DOHH2 (cell line): ENCODE results near the gene SPIRE1.

ENCODE experiments used
- EZH2phosphoT487 ChIP-seq: fragments of 200-600 bp; sonication (generic); IDR thresholded peaks from 2 replicates; pipeline ENCODE4 v1.6.1; 2017; ENCODE audit warnings: borderline replicate concordance, mild to moderate bottlenecking, antibody characterized with exemption, low read length, moderate library complexity, mixed read lengths
- TF ChIP-seq, protein P1 (sequence below): fragments of 200-600 bp; sonication (generic); IDR thresholded peaks from one replicate; pipeline ENCODE4 v1.5.1; 2014; ENCODE audit warnings: antibody characterized with exemption, mild to moderate bottlenecking, low read depth, low read length; ENCODE audit not compliant: poor library complexity, severe bottlenecking

DNA sequence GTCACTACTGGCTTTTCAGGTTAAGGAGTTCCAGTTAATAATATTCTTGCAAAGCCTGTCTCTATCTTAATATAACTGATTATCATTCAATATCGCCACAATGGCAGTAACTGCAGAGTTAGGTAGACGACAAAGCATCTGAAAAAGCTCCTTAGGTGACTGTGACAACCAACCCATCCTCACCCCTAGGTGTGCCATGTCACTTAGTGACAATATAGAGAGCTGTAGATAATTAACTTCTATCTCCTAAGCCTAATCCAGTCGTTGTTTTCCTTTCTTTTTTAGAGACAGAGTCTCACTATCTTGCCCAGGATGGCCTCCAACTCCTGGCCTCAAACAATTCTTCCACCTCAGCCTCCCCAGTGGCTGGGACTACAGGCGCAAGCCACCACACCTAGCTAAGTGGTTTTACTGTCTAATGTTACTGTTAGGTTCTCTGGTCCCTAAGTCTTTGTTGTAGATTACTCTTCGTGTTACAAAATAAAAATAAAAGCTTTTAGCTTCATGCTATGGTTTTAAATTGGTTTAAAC lies 65.2 kb downstream of the SPIRE1 start:
- no peak for TF ChIP-seq EZH2phosphoT487
- TF ChIP-seq, protein P1, sequence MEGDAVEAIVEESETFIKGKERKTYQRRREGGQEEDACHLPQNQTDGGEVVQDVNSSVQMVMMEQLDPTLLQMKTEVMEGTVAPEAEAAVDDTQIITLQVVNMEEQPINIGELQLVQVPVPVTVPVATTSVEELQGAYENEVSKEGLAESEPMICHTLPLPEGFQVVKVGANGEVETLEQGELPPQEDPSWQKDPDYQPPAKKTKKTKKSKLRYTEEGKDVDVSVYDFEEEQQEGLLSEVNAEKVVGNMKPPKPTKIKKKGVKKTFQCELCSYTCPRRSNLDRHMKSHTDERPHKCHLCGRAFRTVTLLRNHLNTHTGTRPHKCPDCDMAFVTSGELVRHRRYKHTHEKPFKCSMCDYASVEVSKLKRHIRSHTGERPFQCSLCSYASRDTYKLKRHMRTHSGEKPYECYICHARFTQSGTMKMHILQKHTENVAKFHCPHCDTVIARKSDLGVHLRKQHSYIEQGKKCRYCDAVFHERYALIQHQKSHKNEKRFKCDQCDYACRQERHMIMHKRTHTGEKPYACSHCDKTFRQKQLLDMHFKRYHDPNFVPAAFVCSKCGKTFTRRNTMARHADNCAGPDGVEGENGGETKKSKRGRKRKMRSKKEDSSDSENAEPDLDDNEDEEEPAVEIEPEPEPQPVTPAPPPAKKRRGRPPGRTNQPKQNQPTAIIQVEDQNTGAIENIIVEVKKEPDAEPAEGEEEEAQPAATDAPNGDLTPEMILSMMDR = no peak
